OCI-M1 (cell line): ENCODE measurements around the gene TMEM87A.
A peak's percentile ranks its signal among the peaks of the same experiment; 100 is the strongest.
"Not testable (repeated sequence)": the region's sequence is repeated elsewhere in the genome, so short reads cannot be mapped to it uniquely, and the experiment has no call there.

Experiments used
- DNase-seq: peaks from one replicate; lab custom pipeline; 2025; lab: John Stamatoyannopoulos, UW

Gene TMEM87A, protein sequence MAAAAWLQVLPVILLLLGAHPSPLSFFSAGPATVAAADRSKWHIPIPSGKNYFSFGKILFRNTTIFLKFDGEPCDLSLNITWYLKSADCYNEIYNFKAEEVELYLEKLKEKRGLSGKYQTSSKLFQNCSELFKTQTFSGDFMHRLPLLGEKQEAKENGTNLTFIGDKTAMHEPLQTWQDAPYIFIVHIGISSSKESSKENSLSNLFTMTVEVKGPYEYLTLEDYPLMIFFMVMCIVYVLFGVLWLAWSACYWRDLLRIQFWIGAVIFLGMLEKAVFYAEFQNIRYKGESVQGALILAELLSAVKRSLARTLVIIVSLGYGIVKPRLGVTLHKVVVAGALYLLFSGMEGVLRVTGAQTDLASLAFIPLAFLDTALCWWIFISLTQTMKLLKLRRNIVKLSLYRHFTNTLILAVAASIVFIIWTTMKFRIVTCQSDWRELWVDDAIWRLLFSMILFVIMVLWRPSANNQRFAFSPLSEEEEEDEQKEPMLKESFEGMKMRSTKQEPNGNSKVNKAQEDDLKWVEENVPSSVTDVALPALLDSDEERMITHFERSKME

DNA sequence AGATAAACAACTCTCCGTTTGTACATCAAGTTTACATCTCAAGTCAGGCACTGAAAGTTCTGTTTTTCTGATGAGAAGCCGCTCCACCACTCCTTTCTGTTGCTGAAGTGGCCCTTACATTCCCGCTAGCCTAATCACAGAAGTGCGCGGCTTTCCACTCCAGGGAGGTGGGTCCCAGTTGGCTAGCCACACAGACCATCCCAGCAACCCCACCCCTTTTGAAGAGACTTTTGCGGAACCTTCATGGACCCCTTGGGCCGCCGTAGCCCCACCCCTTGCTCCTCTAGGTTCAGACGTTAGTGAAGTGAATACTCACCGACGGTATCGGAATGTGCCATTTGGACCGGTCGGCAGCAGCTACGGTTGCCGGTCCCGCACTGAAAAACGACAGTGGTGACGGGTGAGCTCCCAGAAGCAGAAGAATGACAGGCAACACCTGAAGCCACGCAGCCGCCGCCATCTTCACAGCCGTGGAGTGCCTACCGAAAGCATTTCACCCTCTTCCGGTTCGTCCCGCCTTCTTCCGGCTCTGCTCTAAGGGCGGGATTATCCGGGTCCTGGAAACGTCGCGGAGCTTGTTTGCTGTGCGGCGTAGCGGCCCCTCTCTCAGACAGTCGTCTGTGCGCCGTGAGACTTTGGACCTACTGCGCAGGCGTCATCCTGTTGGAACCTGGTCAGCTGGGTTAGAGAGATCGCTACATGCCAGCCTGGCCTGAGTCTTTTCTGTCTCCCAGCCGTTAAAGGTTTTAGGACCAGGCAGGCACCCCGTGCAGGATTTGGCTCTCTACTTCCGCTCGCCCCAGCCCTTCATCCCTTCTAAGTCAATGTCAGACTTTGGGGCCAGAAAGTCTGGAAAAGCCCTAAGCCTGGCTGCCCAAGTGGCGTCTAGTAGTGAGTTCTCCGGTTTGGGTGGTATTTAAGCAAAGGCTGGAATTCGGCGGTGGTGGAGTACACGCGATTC lies at the start of gene TMEM87A, which contains the start of gene GANC:
TSS of gene TMEM87A (minus strand) at position 495 of the 961 bp plus-strand sequence. CDS start at position 460, 35 bp downstream.
TSS of gene GANC (plus strand) at position 263 of the 961 bp plus-strand sequence. CDS start 1,281 bp downstream, outside the sequence.
- peak; percentile 99 for DNase-seq

GRCh38 chr15:42319206-42319605 lies 46.0 kb upstream of the TMEM87A start:
- DNase-seq = no peak

DNA sequence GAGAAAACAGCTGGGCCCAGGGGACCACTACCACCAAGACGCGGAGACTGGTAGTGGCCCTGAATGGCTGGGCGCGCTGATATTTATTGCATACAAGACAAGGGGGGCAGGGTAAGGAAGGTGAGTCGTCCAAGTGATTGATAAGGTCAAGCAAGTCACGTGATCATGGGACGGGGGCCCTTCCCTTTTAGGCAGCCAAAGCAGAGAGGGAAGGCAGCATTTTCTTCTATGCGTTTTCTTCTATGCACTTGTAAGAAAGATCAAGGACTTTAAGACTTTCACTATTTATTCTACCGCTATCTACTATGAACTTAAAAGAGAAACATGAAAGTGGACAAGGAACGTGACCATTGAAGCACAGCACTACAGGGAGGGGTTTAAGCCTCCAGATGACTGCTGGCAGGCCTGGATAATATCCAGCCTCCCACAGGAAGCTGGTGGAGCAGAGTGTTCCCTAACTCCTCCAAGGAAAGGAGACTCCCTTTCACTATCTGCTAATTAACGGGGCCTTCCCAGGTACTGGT lies 43.1 kb upstream of the TMEM87A start:
- not testable (repeated sequence) for DNase-seq

DNA sequence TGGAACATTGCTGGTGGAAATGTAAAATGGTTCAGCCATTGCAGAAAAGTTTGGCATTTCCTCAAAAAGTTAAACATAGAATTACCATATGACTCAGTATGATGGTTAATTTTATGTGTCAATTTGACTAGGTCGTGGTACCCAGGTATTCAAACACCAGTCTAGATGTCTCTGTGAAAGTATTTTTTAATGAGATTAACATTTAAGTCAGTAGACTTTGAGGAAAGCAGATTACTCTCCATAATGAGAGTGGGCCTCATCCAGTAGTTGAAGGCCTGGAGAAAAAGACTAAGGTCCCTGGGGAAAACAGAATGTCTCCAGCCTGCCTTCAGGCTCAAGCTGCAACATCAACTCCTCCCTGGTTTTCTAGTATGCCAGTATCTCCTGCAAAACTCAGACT lies 42.3 kb upstream of the TMEM87A start:
- DNase-seq = no peak

DNA sequence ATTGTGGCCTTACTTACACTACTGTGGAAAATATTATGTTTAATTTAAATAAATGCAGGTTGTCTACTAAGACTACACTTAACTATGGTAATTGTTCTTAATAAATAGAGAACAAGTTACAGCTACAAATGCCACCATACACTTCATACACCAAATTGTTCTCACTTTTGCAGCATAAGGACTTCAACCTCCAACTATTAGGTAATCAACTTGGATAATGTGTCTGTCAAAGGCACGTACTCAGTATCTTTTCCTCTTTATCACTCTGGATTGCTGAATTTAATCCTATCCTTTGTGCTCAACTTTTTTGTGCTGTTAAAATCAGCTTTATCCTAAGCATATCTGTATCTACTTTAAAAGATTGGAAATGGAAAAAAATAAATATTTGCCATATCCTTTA lies 41.6 kb upstream of the TMEM87A start:
- DNase-seq = no peak

- DNase-seq = peak; percentile 8
Observed at GRCh38 chr15:42313463-42313862, 40.2 kb upstream of the TMEM87A start.

- DNase-seq = no peak
Observed at GRCh38 chr15:42306681-42307080, 33.4 kb upstream of the TMEM87A start.

DNA sequence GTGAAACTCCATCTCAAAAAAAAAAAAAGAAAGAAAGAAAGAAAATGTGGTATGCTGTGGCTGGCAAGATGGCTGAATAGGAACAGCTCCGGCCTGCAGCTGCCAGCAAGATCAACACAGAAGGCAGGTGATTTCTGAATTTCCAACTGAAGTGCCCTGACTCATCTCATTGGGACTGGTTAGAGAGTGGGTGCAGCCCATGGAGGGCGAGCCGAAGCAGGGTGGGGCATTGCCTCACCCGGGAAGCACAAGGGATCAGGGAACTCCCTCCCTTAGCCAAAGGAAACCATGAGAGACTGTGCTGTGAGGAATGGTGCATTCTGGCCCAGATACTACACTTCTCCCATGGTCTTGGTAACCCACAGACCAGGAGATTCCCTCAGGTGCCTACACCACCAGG lies 27.8 kb upstream of the TMEM87A start:
- not testable (repeated sequence) for DNase-seq

DNA sequence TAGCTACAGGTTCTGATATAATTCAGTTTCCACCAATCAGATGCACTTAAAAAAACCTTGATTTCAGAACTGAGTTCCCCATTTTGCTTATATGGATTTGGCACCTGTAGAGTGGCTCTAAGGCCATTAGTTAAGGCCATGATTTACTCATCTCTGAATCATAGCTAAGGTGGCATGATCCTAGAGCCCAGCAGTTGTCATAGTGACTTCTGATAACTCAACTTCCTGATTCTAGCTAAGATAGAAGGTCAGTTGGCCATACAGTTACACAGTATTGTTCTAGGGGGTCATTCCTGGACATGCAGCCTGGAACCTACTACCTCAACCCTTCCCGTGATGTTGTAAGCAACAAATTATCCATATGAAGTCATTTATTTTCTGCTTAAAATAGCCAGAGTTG lies 15.9 kb upstream of the TMEM87A start:
- no peak for DNase-seq

DNA sequence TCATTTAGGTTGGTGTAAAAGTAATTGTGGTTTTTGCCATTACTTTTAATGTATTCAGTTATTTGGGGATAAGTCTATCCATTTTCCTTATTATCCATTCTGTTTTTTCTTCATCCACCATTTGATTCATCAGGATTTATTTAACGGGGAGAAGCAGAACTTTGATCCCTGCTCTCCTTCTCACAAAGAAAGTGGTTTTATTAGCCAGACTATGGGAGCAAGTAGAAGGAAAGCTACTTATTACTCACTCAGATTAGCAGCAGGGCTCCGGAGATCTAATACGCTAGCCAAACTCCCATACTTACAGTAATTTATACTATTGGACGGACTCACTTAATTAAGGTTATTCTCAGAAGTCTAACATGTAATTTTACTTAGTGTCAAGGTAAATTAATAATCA lies 14.7 kb upstream of the TMEM87A start:
- DNase-seq = no peak

GRCh38 chr15:42286445-42287029 lies 13.3 kb upstream of the TMEM87A start:
- DNase-seq = peak; percentile 55

- DNase-seq = no peak
Observed at GRCh38 chr15:42285034-42285433, 11.8 kb upstream of the TMEM87A start.

- DNase-seq = no peak
Observed at GRCh38 chr15:42284551-42284950, 11.3 kb upstream of the TMEM87A start.

- no peak for DNase-seq
Observed at GRCh38 chr15:42283671-42284070, 10.4 kb upstream of the TMEM87A start.

GRCh38 chr15:42282926-42283325 lies 9.7 kb upstream of the TMEM87A start:
- no peak for DNase-seq

DNA sequence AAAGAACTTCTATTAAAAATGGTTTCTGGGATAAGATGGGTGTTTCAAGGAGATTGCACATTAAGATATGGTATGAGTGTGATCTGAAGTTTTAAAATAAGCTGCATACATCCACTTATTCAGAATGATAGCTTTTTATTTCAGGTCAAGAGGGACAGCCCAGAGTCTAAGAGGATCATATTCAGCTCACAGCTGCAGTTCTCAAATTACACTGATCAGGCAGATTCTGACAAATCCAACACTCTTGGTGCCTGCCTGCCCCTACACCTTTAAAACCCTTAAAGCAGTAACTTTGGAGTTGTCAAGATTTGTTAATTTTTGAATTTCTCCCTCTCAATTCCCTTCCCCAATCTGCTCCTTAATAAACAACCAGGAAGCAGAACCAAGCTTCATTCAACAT lies 9.1 kb upstream of the TMEM87A start:
- no peak for DNase-seq

- DNase-seq = peak; percentile 59
Observed at GRCh38 chr15:42279234-42279723, 6.0 kb upstream of the TMEM87A start.

- no peak for DNase-seq
Observed at GRCh38 chr15:42276762-42277161, 3.5 kb upstream of the TMEM87A start.

GRCh38 chr15:42275780-42276391 lies 2.7 kb upstream of the TMEM87A start:
- peak; percentile 55 for DNase-seq

GRCh38 chr15:42274702-42274989 lies 1.4 kb upstream of the TMEM87A start:
- no peak for DNase-seq
